Lower lobe of right lung (tissue), 2 donors: Measurements from ENCODE around the gene APBB2. TPM values are rescaled to one million over a fixed set of nuclear protein-coding genes. Genes with fewer than 3 reads are reported as not detected.

Experiments
- ATAC-seq, 2 donors: fragments of 200-7000 bp; cut with Tn5 transposase; one replicate each; pipeline ENCODE4 v1.9.1; 2020 to 2022; ENCODE audit warnings: mild to moderate bottlenecking in 2 of 2, moderate library complexity in 2 of 2
- DNase-seq: peaks from one replicate; pipeline ENCODE4 v3.0.0-alpha.2; 2020
- H3K27ac ChIP-seq: fragments of 200-600 bp; one replicate; pipeline ENCODE4 v1.8.0; 2022
- H3K27me3 ChIP-seq: fragments of 200-600 bp; one replicate; pipeline ENCODE4 v1.8.0; 2022; ENCODE audit warnings: low read depth
- H3K36me3 ChIP-seq: fragments of 200-600 bp; one replicate; pipeline ENCODE4 v1.8.0; 2022; ENCODE audit warnings: mild to moderate bottlenecking
- H3K4me1 ChIP-seq: fragments of 200-600 bp; one replicate; pipeline ENCODE4 v1.8.0; 2022
- H3K4me3 ChIP-seq: fragments of 200-600 bp; one replicate; pipeline ENCODE4 v1.8.0; 2022; ENCODE audit warnings: mild to moderate bottlenecking
- H3K9me3 ChIP-seq: fragments of 200-600 bp; one replicate; pipeline ENCODE4 v1.8.0; 2022
- intact Hi-C: fragments of 100-400 bp; cut with DNase I; formaldehyde crosslinking; loops from one replicate; pipeline ENCODE4 v1.11.0; 2022
- total RNA-seq: library from RNA; stranded (reverse); fragmentation: NEBNext Ultra II Directional; extraction: Animal tissue kit (Norgen Biotek cat#: 25700); gene quantifications from one replicate; pipeline ENCODE4 v1.2.1, GENCODE V29; 2021
- TF ChIP-seq, protein P1 (sequence below): fragments of 200-600 bp; IDR thresholded peaks from one replicate; pipeline ENCODE4 v1.8.0; 2022; ENCODE audit warnings: antibody characterized with exemption, mild to moderate bottlenecking
- donor health status: DM: no; HTN: yes; CAD: no; lungs with severe emphysema.

APBB2 gene
- total RNA-seq, 1 donor from 2014 or later, result 59.3 TPM

DNA sequence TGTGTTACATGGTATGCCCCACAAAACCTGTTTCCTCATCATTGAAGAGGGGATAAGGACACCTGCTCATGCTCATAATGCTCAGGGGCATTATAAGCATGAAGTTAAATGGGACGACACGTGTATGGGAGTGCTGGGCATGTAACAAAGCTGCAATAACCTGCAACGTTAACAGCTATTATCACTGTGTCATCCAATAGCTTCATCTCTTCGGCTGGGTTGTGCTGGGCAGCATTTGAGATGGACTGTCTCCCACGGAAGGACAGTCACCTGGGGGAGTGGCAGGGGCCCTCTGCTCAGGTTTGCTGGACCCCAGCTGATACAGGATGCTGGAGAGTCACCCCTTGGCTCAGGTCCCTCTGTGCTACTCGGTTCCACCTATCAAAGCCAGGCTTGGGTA, 370.1 kb downstream of the APBB2 start:
- intact Hi-C loops, result no loop called here
- Histone ChIP-seq H3K4me3 (no peak overlapping the region), H3K36me3 (no peaks in the 10 kb centered on the region), H3K27ac (no peak overlapping the region), H3K27me3 (no peaks in the 10 kb centered on the region), H3K9me3 (no peaks in the 10 kb centered on the region), H3K4me1 (peaks cover 11% of the 10 kb centered on the region)
- ATAC-seq, result no peak
- TF ChIP-seq, protein P1, sequence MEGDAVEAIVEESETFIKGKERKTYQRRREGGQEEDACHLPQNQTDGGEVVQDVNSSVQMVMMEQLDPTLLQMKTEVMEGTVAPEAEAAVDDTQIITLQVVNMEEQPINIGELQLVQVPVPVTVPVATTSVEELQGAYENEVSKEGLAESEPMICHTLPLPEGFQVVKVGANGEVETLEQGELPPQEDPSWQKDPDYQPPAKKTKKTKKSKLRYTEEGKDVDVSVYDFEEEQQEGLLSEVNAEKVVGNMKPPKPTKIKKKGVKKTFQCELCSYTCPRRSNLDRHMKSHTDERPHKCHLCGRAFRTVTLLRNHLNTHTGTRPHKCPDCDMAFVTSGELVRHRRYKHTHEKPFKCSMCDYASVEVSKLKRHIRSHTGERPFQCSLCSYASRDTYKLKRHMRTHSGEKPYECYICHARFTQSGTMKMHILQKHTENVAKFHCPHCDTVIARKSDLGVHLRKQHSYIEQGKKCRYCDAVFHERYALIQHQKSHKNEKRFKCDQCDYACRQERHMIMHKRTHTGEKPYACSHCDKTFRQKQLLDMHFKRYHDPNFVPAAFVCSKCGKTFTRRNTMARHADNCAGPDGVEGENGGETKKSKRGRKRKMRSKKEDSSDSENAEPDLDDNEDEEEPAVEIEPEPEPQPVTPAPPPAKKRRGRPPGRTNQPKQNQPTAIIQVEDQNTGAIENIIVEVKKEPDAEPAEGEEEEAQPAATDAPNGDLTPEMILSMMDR, result no peak
- DNase-seq, result no peak

DNA sequence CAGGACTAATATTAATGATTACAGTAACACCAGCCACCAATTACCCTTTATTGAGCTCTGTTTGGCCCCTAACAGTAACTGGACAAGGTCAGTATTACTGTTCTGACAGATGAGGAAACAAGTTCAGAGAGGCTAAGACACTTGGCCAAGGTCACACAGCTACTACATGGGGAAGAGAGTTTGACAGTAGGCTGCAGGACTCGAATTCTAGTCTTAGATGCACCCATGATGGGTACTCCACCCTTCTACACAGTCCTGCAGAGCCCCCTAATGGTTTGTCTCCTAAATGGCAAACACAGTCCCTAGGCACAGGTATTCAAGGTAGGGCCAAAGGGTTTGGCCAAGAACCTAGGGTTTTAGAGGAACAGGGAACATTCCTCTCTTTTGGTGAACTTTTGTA, 370.6 kb downstream of the APBB2 start:
- H3K9me3 ChIP-seq, result no peaks in the 10 kb centered on the region
- H3K27ac ChIP-seq, result no peak overlapping the region
- no peak overlapping the region for H3K4me3 ChIP-seq
- intact Hi-C loops, result no loop called here
- H3K36me3 ChIP-seq, result no peaks in the 10 kb centered on the region
- H3K27me3 ChIP-seq, result no peaks in the 10 kb centered on the region
- TF ChIP-seq, protein P1, result no peak
- peaks cover 11% of the 10 kb centered on the region for H3K4me1 ChIP-seq
- DNase-seq (no peak), ATAC-seq (peak; percentile 42 to 53)

DNA sequence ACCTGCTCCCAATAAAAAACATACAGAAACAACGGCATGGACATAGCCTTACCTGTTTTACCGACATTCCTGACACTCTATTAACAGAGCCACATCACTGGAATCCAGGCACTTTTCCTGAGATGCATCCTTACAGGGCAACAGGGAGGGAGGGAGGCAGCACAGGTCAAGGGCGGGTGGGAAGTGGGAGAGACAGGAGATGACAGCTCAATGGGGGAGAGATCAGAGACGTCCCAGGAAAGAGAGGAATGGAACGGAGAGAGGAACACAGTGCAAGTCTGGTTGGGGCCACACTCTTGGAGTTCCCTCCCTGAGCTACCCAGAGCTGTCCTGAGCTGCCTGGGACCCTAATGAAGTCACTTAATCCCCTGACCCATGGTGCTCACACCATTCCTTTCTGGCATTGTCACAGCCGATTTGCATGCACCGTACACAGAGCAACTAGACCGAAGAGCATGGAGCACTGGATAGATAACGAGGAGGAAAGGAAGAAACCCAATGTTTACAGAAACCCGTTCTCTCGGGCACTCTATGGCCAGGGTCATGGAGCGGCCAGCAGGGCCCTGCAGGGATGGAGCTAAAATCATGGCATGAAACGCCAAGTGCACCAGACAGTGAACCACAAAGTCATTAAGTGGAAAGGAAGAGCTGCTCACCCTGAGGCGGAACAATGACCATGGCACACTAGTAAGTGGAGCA, 371.5 kb downstream of the APBB2 start:
- intact Hi-C loops, result no loop called here
- no peaks in the 10 kb centered on the region for H3K27me3 ChIP-seq
- H3K4me1 ChIP-seq, result peaks cover 11% of the 10 kb centered on the region
- no peak overlapping the region for H3K27ac ChIP-seq
- TF ChIP-seq, protein P1, result no peak
- H3K36me3 ChIP-seq, result no peaks in the 10 kb centered on the region
- no peak for DNase-seq
- no peaks in the 10 kb centered on the region for H3K9me3 ChIP-seq
- no peak overlapping the region for H3K4me3 ChIP-seq
- no peak for ATAC-seq

DNA sequence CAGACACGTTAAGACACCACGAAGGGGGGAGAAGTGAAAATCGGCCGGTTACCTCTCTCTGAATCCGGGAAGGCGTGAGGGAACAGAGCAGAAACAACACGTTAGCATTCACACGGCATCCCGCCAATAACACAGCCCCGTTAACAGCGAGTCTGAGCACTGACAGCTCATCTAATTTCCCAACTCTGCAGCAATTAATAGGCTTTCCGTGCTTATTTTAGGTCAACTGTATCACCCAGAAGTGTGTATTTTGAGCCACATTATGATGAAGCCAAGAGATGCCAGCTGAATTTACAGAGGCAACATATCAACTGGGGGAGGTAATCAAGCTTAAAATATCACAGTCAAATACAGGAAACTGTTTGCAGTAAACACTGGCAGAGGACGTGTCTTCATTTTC, 372.0 kb downstream of the APBB2 start:
- TF ChIP-seq, protein P1, result no peak
- Histone ChIP-seq H3K4me1 (peaks cover 11% of the 10 kb centered on the region), H3K4me3 (no peak overlapping the region), H3K27ac (no peak overlapping the region), H3K9me3 (no peaks in the 10 kb centered on the region), H3K36me3 (no peaks in the 10 kb centered on the region), H3K27me3 (no peaks in the 10 kb centered on the region)
- intact Hi-C loops, result no loop called here
- DNase-seq (no peak), ATAC-seq (no peak)

DNA sequence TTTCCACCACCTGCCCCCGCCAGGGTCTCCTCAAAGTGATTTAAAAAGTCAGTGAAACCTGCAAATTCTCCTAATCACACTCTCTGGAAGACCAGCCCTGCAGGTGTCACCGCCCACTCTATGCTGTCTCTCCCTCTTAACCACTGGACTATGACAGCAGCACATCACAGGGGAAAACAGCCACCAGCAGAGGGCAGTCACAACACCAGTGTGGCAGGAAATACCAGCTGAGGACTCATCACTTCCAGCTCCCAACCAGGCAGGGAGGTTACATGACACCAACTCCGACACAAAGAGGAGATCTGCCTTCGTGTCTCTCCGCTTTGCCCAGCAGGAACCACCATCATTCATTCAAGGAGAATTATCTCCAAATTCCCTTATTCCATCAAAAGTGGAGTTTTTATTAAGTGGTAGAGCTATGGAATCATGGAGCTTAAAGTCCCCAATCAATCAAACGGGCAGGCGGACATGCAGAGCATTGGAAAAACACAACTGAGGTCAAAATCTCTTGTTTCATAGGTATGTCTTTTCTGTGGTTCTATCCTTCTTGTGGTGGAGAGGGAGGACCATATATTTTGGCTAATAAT, 373.3 kb downstream of the APBB2 start:
- DNase-seq, result peak; percentile 80

More for the DNA sequence above, 373.3 kb downstream of the APBB2 start:
- peaks cover 4% of the 10 kb centered on the region for H3K36me3 ChIP-seq
- TF ChIP-seq, protein P1, result peak; percentile 72
- ATAC-seq, result peak; percentile 86 to 88
- intact Hi-C loops, result no loop called here
- H3K9me3 ChIP-seq, result no peaks in the 10 kb centered on the region
- no peak overlapping the region for H3K27ac ChIP-seq
- H3K27me3 ChIP-seq, result no peaks in the 10 kb centered on the region
- no peak overlapping the region for H3K4me3 ChIP-seq
- peaks cover 11% of the 10 kb centered on the region for H3K4me1 ChIP-seq
